Stimulated activated CD8-positive, alpha-beta memory T cell treated with anti-CD3 and anti-CD28 coated beads, Interleukin-4, amount 100 ng/mL, for 4 hours (primary cell): ENCODE data around the gene MAPK8.
"Not testable (repeated sequence)": the region's sequence is repeated elsewhere in the genome, so short reads cannot be mapped to it uniquely, and the experiment has no call there.

Source experiments
- DNase-seq, 2 donors: peaks; one replicate each; pipeline ENCODE4 v3.0.0-alpha.2; 2020; ENCODE audit warnings: low read depth in 2 of 2, low spot score in 1 of 2

The MAPK8 gene

DNA sequence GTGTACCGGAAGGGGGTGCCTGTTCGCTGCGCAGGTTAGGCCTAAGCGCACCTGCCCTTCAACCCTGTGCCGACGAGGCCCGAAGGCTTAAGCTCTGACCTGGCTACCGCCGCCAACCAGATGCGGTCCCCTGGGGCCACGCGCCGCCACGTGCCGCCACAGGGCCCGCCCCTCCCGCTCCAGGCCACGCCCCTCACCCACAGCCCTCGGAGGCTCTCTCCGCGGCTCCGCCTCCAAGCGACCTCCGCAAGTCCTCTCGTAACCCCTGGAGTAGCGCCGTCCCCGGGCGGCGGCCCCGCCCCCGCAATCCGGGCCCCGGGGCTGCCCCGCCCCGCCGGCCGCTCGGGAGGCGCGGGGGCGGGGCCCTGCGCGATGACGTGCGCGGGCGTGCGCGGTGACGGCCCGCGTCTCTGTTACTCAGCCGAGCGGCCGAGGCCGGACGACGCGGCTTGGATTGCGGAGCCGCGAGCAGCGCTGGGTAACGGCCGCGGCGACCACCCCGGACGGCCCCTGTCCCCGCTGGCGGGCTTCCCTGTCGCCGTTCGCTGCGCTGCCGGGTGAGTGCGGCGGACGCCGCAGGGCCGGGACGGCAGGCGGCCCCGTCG lies at the start of gene MAPK8:
Gene MAPK8, plus strand, starts transcription at position 413 of the 605 bp plus-strand sequence. CDS start 94,984 bp downstream, outside the sequence.
- DNase-seq, result peak; percentile 89 to 90

DNA sequence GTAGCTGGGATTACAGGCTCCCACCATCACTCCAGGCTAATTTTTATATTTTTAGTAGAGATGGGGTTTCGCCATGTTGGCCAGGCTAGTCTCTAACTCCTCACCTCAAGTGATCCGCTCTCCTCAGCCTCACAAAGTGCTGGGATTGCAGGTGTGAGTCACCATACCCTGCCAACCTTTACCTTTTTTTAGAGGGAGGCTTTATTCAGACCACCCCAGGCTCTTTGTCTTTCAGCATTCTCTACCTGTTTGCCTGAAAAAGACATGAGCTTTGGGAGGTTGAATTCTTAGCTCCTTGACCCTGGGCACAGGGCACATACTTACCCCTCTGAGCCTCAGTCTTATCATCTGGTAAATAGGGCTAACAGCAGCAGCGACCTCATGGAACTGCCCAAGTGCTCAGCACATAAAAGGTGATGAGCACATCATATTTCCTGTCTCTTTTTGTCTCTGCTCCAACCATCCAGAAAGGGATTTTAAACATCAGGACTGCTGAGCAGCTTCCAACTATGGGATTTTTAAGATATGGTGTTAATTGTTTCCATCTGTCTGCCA lies 49.0 kb upstream of the MAPK8 start:
- no peak for DNase-seq

DNA sequence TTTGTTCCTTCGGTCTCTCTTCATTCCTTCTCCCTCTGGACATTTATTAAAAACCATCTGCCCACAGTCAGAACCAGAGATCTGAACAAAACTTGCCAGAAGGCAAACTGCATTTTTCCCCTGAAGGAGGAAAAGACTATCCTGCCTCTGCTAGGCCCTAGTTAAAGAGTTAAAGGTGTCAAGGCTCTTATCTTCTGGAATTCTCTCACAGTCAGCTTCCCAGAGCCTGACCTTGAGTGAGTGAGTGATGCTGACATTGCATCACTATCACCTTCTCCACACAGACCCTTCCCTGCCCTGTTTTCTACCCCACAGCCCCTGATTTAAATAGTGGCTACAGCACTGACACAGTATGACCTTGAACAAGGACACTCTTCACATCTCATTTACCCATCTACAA lies 48.4 kb upstream of the MAPK8 start:
- DNase-seq, result no peak

DNA sequence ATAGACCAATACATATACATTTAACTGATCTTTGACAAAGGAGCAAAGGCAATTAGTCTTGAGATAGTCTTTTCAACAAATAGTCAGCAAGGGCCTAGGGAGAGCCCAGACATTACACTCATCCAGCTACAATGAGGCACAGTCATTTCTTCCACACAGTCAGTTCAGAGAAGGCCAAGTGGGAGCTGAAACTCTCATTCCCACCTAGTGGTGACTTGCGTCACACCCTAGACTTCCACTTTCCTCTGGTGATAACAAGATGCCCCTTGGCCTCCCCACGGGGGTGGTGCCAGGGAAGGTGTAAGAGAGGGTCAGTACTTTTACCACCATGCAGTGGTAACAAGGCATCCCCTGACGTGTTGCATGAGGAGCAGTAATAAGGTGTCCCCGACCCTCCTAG lies 39.9 kb upstream of the MAPK8 start:
- no peak for DNase-seq

DNA sequence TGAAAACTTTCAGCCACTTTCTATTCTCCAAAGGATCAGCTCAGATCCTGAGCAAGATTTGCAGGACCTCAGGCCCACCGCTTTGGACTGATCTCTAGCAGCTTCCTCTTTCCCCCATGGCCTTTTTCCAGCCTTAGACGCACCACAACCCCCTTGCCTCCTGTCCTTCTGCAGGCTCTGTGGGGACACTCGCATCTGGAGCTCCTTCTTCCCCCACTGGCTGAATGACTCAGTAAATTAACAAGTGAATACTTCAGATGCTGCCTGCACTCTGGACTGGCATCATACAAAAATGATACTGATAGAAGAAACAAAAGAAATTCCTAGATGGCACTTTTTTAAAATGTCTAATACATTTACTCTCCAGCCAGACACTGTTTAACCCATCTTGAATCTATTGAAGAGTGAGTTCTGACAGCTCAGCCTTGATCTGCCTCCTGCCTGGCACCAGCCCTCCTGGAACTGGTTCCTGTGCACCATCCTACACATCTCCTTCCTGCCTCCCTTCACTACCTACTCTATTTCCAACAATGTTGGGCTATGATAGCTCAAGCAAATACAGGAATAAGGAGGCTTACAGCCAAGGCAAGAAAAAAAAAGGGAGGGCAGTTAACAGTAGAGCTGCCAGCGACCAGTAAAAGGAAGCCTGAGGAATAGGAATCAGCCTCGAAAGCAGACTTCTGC lies 35.3 kb upstream of the MAPK8 start:
- no peak for DNase-seq

DNA sequence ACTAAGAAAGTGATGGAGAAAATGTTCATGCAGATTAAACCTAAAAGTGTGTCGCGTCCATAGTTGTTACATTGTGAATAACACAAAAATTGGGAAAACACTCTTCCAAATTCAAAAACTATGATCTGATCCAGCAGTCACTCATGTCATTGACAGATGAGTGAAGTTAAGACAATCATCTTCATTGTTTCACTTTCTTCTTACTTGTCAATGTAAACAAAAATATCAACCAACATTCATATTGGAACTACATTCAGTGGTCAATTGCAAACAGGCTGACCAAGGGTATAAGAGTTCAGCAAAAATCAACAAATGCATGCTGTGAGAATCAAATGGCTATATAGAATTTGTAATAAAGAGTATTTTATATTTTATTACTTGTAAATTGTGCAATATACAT lies 33.8 kb upstream of the MAPK8 start:
- DNase-seq, result no peak

DNA sequence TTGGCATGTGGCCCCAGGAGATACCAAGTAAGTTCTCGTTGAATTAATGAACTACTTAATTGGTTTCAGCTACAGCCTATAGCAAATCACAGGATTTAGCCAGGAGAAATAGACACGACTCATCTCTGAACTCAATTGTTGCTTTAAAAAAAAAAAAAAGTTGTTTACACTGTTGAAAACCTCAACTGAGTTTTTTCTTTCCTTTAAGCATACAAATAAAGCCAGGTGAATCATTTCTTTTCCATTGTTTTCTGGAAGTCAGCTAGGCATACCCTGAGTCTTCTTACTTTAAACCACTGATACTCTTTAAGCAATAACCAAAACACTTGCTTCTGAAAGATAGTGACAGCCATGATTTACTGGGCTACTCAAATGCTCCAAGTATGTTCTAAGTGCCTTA lies 32.7 kb upstream of the MAPK8 start:
- DNase-seq, result no peak

DNA sequence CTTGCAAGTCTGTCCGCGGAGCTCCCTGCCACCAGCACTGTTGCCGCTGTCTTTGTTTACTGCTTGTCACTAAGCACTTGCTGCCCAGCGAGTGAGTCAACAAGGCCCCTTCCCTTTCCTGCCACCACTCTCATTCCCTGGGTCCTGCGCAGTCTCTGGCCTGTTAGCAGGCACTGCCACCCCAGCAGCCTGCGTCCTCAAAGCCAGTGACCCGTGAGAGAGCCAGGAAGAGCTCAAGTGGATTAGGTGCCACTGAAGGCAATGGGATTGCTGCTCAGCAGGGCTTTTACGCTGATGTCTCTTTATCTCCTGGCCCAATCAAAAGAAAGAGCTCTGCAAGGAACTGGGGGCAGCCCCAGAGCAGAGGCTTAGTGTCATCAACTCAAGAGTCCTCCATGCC lies 31.8 kb upstream of the MAPK8 start, which contains the start of gene FRMPD2:
Gene FRMPD2, minus strand, starts transcription at position 61 of the 400 bp plus-strand sequence. CDS start 129 bp downstream, outside the sequence.
- DNase-seq, result no peak

DNA sequence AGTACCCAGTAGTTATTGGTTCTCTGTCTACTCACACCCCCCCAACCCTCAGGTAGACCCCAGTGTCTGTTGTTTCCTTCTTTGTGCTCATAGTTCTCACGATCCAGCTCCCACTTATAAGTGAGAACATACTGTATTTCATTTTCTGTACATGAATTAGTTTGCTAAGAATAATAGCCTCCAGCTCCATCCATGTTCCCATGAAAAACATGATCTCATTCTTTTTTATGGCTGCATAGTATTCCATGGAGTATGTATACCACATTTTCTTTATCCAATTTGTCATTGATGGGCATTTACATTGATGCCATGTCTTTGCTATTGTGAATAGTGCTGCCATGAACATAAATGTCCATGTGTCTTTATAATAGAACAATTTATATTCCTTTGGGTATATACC lies 29.4 kb upstream of the MAPK8 start:
- no peak for DNase-seq

DNA sequence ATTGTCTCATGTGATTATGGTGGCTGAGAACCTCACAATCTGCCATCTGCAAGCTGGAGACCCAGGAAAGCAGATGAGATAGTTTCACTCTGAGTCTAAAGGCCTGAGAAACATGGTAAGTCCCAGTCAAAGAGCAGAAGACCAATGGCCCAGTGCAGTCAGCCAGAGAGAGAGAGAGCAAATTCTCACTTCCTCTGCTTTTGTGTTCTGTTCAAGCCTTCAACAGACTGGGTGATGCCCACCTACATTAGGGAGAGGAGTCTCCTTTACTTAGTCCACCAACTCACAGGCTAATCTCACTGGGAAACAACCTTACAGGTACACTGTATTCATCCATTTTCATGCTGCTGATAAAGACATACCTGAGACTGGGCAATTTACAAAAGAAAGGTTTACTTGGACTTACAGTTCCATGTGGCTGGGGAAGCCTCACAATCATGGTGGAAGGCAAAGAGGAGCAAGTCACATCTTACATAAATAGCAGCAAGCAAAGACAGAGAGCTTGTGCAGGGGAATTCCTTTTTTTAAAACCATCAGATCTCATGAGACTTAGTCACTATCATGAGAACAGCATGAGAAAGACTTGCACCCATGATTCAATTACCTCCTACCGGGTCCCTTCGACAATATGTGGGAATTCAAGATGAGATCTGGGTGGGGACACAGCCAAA lies 27.3 kb upstream of the MAPK8 start:
- DNase-seq, result no peak

DNA sequence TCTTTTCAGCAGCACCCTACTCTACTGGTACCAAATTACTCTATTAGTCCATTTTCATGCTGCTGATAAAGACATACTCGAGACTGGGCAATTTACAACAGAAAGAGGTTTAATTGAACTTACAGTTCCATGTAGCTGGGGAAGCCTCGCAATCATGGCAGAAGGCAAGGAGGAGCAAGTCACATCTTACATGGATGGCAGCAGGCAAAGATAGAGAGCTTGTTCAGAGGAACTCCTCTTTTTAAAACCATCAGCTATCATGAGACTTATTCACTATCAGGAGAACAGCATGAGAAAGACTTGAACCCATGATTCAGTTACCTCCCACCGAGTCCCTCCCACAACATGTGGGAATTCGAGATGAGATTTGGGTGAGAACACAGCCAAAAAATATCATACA lies 24.8 kb upstream of the MAPK8 start:
- not testable (repeated sequence) for DNase-seq

DNA sequence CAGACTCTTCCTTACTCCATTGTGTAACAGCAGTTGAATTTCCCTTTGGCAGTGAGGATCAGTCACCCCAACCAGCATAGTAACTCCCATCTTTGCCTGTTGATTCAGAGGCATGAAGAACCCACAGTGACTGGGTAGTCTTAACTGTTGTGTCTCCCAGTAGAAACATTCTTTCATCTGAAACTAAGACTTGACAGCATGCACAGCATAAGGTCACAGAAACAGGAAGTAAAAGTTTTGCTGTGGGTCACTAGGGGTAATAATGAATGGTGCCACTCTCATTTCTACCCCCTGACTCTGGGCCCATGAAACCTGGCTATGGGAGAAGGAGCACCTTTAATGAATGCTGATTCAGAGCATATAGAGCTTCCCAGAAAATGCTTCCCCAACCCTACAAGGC lies 23.6 kb upstream of the MAPK8 start:
- DNase-seq, result no peak

DNA sequence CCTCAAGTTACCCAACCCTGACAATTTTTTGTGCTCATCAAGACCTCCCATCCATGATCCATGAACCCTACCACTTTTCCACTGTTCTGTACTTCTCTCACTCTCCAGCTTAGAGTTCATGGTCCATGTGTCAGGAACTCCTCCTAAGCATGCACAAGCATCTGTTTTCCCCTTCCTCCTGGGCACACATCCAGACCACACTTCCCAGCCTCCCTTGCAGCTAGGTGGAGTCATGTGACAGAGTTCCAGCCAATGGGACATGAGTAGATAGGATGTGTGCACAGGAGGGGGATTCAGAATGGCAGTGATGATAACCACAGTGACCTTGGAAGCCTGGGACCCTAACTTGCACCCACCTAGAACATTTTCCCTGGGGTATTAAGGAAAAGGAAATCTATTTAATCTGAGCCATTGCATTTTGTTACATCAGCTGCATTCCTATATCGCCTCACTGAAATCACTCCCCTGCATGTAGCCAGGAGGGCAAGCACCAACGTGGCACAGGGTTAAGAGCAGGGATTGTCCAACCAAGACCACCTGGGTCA lies 22.4 kb upstream of the MAPK8 start:
- no peak for DNase-seq

DNA sequence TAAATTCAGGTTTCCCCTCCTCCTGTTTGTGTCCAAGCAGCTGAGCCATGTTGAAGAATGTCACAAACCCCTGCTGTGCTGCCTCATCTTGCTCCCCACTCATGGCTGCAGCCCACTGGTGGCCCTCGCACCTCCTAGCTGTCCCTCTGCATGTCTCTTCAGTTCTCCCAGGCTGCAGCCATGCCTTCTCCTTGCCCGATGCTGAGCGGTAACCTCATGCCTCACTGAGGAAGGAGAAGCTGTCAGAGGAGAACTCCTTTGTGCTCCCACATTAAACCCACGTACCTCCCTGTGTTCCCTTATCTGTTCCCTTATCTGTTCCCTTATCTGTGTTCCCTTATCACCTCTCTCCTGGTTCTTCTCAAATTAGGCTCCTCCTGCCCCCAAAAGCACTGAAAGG lies 21.7 kb upstream of the MAPK8 start:
- DNase-seq, result no peak

DNA sequence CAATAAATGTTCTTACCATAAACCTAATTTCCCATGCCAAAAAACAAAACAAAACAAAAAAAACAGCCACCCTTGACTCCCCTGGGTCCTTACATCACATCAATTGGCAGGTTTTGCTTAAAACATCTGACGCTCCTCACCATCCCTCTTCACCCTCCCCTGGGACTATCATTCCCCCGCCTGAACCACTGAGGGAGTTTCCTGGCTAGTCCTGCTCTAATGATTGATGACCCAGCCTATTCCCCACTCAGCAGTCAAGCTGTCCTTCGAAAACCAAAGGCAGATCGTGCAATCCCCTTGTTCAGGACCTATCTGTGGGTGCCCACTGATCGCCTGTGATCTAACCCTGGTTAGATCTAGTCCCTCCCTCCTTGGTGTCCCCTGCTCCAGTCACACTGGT lies 20.8 kb upstream of the MAPK8 start:
- DNase-seq, result no peak

DNA sequence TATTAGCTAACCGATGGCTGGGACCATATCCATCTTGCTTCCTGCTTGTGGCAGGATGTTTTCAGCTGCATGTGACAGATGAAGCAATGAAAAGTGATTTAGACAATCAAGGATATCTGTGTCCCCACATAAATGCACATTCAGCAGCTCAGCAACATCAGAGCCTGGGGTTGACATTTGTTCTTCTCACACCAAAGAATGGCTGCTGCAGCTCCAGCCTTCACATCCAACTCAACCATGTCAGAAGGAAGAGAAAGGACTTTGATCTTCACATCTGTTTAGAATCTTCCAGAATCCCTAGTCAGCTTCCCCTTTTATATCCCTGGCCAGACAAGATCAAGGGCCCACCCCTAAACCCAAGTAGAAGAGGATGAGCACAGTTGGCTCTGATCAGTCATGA lies 20.1 kb upstream of the MAPK8 start:
- no peak for DNase-seq

DNA sequence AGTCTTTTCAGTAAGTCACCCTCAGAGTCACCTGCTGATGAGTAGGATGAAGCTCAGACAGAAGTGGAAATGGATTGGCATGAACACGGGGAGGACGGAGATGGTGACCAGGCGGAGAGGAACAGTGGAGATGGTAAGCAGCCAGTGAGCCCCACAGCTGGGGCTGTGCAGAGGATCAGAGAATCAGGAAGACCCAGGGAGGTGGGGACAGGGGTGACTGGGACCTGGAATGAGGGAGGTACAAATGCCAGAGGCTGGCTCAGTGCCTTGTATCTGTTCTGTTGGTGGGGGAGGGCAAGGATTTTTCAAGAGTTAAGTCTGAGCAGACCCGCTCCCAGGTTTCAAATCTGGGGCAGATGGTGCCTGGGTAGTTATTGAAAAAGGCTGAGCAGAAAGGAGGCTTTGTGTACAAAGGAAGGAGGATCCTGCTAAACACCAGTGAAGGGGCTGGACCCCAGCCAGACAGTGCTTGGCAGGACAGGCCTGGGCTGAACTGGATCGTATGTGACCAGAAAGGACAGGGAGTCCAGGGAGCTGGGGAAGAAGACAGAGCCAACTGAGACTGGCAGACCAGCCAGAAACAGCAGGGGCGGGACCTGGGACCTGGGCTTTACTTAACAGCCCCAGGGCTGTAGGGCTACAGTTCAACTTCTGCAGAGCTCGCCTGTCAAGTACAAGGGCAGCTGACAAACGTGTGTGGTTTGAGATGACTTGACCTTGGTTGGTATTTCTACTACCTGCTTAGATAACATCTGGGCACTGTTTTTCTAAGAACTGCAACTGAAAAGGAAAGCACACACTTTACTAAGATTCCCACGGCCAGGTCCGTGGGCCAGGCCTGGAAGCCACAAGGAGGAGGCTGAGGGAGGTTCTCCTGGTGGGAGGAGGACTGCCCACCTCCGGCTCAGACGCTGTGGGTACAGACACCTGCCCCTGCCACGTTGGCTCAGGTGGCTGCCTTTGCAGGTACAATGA lies 18.8 kb upstream of the MAPK8 start:
- DNase-seq, result no peak

DNA sequence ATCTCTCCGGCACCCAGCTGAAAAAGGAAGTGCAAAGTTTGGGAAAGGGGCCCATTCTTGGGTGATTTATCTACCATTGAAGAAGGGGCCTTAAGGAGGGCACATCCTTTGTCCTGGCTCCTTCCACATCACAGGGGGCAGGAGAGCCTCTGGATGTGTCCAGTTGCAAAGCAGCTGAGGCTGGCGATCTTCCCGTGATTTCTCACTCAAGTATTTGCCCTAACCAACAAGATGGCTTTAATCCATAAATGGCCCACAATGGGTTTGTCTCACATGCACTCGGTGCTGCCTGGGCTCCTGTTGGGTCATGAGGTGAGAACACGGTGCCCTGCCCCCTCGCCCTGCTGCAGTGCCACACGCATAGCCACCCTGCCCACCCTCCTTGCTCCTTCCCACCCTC lies 17.8 kb upstream of the MAPK8 start:
- no peak for DNase-seq

DNA sequence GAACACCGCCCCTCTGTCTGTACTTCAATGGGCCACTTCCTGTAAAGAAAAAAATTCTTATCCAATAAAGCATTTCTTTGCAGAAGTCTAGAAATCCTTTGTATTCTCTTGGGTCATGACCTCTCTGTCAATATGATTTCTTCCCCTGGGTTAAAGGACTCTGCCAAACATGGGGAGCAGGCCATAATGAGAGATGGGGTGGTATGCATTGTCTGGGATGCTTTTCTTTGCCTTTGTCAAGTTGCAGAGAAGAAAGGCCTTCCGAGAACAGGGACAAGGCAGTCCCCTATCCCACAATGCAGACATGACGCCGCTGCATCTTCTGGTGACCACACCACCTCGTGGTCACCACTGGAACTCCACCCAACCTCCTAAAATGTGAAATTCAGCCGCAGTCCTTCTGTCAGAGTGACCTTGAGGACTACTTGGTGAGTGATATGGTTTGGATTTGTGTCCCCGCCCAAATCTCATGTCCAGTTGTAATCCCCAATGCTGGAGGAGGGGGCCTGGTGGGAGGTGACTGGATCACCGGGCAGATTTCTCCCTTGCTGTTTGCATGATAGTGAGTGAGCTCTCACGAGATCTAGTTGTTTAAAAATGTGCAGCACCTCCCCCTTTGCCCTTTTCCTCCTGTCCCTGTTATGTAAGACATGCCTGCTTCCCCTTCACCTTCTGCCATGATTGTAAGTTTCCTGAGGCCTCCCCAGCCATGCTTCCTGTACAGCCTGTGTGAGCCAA lies 16.8 kb upstream of the MAPK8 start:
- no peak for DNase-seq

DNA sequence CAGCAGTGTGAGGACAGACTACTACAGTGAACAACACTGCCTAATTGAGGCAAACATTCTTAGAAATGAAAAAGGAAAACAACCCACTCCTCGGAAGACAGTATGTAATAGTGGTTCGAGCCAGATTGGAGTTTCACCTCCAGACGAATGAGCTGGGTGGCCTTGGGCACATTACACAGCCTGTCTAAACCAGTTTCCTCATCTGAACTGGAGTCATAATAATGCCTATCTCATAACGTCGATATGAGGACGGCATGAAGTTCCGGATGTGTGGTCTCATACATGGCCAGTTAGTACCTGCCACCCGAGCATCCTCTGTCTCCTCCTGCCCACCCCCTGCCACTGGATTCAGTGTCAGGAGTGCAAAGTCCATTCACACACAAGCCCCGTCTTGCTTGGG lies 16.2 kb upstream of the MAPK8 start:
- no peak for DNase-seq
